GM12891 (cell line): ENCODE data around the gene MRPL1.

Source experiments
- DNase-seq: peaks from one replicate; pipeline ENCODE4 v3.0.0; 2011; ENCODE audit warnings: low spot score; ENCODE audit not compliant: insufficient read length
- FAIRE-seq: peaks from 2 replicates; lab custom pipeline; 2011; peaks lifted over from hg19 to GRCh38; lab: Jason Lieb, UNC
- PAX5 ChIP-seq: IDR thresholded peaks from 2 replicates; pipeline ENCODE4 v1.6.1; 2011; ENCODE audit warnings: low read length, moderate library complexity, mild to moderate bottlenecking; ENCODE audit not compliant: insufficient read depth, severe bottlenecking
- POLR2A ChIP-seq: IDR thresholded peaks from 2 replicates; pipeline ENCODE4 v1.6.1; 2011; ENCODE audit warnings: low read depth, low read length, control low read depth
- POLR2AphosphoS5 ChIP-seq: IDR thresholded peaks from 2 replicates; pipeline ENCODE4 v1.6.1; 2011; ENCODE audit warnings: low read depth, low read length, control low read depth
- POU2F2 ChIP-seq: IDR thresholded peaks from 2 replicates; pipeline ENCODE4 v1.6.1; 2011; ENCODE audit warnings: low read depth, mild to moderate bottlenecking, control low read depth, low read length, moderate library complexity
- SPI1 ChIP-seq: IDR thresholded peaks from 2 replicates; pipeline ENCODE4 v1.6.1; 2011; ENCODE audit warnings: low read depth, low read length, control low read depth
- TAF1 ChIP-seq: IDR thresholded peaks from 2 replicates; pipeline ENCODE4 v1.6.1; 2011; ENCODE audit warnings: low read depth, low read length, control low read depth

Gene MRPL1

GRCh38 chr4:77911842-77912450, 49.3 kb downstream of the MRPL1 start:
- DNase-seq (no peak), FAIRE-seq (peak; percentile 63)
- TF ChIP-seq POLR2AphosphoS5 (no peak), SPI1 (peak; percentile 89)

- TF ChIP-seq POU2F2 (no peak), POLR2AphosphoS5 (no peak)
- FAIRE-seq (no peak), DNase-seq (no peak)
Observed at GRCh38 chr4:77913348-77913747, 50.7 kb downstream of the MRPL1 start.

GRCh38 chr4:77917075-77917474, 54.4 kb downstream of the MRPL1 start:
- no peak for FAIRE-seq
- TF ChIP-seq POU2F2 (no peak), POLR2A (no peak), POLR2AphosphoS5 (no peak), PAX5 (no peak), TAF1 (no peak), SPI1 (no peak)
- no peak for DNase-seq

- DNase-seq, result no peak
- TF ChIP-seq PAX5 (no peak), POLR2A (no peak), SPI1 (no peak), POU2F2 (no peak), POLR2AphosphoS5 (no peak), TAF1 (no peak)
- no peak for FAIRE-seq
Observed at GRCh38 chr4:77917601-77918000, 55.0 kb downstream of the MRPL1 start.

GRCh38 chr4:77920371-77920770, 57.7 kb downstream of the MRPL1 start:
- no peak for DNase-seq
- FAIRE-seq, result no peak
- no peak for TF ChIP-seq SPI1
- TF ChIP-seq POLR2AphosphoS5, result no peak
- TF ChIP-seq POLR2A, result no peak
- TF ChIP-seq POU2F2, result no peak
- no peak for TF ChIP-seq PAX5
- no peak for TF ChIP-seq TAF1

- DNase-seq (no peak), FAIRE-seq (no peak)
- no peak for TF ChIP-seq POU2F2
- no peak for TF ChIP-seq PAX5
- TF ChIP-seq POLR2A, result no peak
- TF ChIP-seq TAF1, result no peak
- no peak for TF ChIP-seq POLR2AphosphoS5
- no peak for TF ChIP-seq SPI1
Observed at GRCh38 chr4:77921701-77922100, 59.1 kb downstream of the MRPL1 start.

- FAIRE-seq, result no peak
- no peak for DNase-seq
- TF ChIP-seq PAX5 (no peak), SPI1 (no peak), POU2F2 (no peak), POLR2A (no peak), POLR2AphosphoS5 (no peak), TAF1 (no peak)
Observed at GRCh38 chr4:77922158-77923094, 59.8 kb downstream of the MRPL1 start.

GRCh38 chr4:77927991-77928925, 65.6 kb downstream of the MRPL1 start:
- no peak for DNase-seq
- no peak for TF ChIP-seq POLR2AphosphoS5
- TF ChIP-seq POU2F2, result no peak
- TF ChIP-seq POLR2A, result no peak
- TF ChIP-seq TAF1, result no peak
- FAIRE-seq, result no peak

- TF ChIP-seq POLR2AphosphoS5 (no peak), POU2F2 (no peak), PAX5 (no peak), SPI1 (no peak), POLR2A (no peak), TAF1 (no peak)
- DNase-seq (no peak), FAIRE-seq (no peak)
Observed at GRCh38 chr4:77930154-77930639, 67.6 kb downstream of the MRPL1 start.

- no peak for DNase-seq
- FAIRE-seq, result no peak
- TF ChIP-seq POLR2AphosphoS5 (no peak), TAF1 (no peak), POU2F2 (no peak), POLR2A (no peak), SPI1 (no peak), PAX5 (no peak)
Observed at GRCh38 chr4:77930876-77931275, 68.2 kb downstream of the MRPL1 start.
